ENCODE results near the gene KCND3.

KCND3 gene

GRCh38 chr1:111989531-111990025, at the start of gene KCND3:
Gene KCND3 (minus strand): TSS chr1:111989668.
- FAIRE-seq, result no peak

DNA sequence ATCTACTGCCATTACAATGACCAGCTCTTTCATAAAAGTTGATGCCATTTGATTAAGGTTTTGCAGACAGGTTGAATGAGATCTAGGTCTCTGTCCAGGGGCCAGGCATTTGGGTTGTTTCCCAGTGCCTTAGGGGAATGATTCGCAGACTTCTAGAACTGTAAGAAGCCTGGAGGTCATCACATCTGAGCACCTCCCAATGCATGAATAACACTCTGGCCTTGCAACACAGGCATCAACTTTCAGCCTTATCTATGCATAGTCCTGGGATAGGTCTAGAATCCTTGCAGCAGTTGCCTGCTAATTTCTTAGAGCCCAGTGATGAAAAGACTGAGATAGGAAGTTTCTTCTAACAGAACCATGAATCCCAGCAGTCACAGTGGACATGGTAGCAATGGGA, 44.8 kb upstream of the KCND3 start:
- no peak for FAIRE-seq

DNA sequence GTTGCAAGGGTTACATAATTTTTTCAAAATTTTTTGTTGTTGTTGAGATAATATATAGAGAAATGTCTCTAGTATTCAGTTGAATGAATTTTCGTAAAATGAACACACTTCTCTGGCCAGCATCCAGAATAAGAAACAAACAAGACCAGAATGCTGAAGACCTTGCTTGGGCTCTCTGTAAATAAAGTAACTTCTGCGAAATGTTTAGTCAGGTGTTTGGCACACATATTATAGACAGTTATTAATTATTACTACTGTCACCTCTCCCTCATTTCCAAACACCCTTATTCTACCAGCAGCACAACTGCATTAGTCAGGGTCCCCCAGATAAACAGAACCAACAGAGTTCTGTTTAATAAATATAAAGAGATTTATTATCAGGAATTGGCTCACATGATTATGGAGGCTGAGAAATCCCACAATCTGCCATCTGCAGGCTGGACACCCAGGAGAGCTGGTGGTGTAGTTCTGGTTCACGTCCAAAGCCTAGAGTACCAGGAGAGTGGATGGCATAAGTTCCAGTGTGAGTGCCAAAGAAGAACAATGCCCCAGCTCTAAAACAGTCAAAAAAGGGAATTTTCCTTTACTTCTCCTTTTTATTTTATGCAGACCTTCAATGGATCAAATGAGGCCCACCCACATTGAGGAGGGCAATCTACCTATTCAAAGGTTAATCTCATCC, 44.1 kb upstream of the KCND3 start:
- no peak for FAIRE-seq

- FAIRE-seq, result no peak
Measured at GRCh38 chr1:112030157-112030556, 40.7 kb upstream of the KCND3 start.

- no peak for FAIRE-seq
Measured at GRCh38 chr1:112027696-112028095, 38.2 kb upstream of the KCND3 start.

GRCh38 chr1:112026501-112026900, 37.0 kb upstream of the KCND3 start:
- no peak for FAIRE-seq

DNA sequence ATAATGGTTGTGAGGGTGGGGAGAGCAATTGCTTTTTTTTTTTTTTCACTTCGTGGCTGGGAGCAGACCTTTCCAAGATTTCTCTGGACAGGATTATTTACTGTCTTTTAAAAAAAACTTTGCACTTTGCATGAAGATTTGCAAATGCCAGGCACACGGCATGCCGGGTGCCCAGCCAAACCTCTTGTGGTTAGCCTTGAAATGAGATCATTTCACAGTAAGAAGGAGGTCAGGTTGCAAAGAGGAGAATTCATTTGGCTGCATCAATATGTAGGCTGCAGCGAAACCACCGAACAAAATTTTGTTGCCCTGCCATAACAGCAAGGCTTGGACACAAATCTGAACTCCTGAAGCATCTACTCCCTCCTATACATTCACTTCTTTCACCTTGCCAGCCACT, 36.5 kb upstream of the KCND3 start:
- FAIRE-seq, result no peak

GRCh38 chr1:112021263-112021662, 31.8 kb upstream of the KCND3 start:
- FAIRE-seq, result no peak

GRCh38 chr1:112017183-112017582, 27.7 kb upstream of the KCND3 start:
- no peak for FAIRE-seq

DNA sequence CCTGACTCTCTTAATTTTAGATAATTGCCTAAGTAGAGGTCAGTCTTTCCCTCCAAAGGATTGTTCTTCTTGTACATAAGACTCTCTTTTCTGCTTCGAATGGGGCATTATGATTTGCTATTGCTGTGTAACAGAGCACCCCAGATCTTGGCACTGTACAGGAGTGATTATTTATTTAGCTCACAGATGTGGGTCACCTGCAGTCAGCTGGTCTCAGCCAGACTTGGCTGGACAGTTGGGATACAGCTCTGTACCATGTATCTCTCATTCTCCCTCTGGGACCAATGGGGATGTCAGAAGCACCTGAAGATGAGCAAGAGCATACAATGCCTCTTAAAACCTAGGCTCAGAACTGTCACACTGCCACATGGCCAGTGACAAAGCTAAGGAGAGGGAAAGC, 23.4 kb upstream of the KCND3 start:
- no peak for FAIRE-seq

DNA sequence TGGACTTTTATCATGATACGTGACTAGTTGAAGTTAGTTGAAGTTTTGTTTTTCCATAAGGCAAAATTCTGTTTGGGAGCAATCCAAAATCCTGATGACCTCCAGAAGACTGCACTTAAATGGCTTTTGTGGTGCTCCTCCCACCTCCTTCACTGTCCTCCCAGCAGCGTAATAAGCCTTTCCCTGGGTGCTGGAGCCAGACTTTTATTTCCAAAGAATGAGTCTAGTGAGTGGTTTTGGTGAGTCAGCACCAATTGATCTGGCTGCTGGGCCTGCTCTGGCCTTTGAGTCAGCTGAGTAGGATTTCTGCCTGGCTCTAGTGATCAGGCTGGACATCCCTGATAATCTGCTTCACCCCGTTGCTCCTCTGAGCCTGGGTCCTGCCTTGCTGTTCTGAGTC, 21.7 kb upstream of the KCND3 start:
- no peak for FAIRE-seq

DNA sequence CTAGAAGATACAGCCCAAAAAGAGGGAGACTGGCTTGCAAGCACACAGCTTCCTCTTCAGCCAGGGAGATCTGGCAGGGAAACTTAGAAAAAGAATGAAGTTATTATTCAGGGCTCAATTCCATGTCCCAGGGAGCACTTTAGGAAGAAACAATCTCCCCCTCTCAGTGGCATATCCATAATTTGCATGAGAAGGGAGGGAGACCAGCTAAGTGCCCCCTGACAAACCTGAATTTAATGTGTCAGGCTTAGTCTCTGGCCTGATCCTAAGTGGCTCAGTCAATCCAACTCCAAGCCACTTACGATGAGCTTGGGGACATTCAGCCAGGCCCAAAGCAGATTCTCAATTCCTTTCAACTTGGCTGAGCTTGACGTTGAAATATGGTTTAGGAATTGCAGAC, 17.7 kb upstream of the KCND3 start:
- no peak for FAIRE-seq

GRCh38 chr1:112006416-112007025, 17.1 kb upstream of the KCND3 start:
- no peak for FAIRE-seq

GRCh38 chr1:112004076-112004475, 14.6 kb upstream of the KCND3 start:
- FAIRE-seq, result no peak

- no peak for FAIRE-seq
Measured at GRCh38 chr1:112002514-112002913, 13.0 kb upstream of the KCND3 start.

DNA sequence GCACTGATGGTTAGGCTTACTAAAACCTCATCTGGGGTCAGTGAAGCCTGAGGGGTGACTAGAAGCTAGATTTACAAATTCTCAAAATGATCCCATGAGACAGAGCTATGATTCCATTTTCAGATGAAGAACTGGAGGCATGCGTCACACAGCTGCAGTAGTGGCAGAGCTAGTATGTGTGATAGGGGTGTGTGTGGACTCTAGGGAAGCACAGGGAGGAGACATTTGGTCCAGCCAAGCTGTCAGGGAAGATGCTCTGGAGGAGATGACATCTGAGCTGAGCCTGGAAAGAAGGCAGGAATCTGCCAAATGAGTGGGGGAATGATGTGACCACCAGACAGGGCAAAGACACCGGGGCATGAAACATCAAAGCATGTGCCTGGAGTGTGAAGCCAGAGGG, 12.0 kb upstream of the KCND3 start:
- no peak for FAIRE-seq

- FAIRE-seq, result no peak
Measured at GRCh38 chr1:112000048-112000447, 10.6 kb upstream of the KCND3 start.

DNA sequence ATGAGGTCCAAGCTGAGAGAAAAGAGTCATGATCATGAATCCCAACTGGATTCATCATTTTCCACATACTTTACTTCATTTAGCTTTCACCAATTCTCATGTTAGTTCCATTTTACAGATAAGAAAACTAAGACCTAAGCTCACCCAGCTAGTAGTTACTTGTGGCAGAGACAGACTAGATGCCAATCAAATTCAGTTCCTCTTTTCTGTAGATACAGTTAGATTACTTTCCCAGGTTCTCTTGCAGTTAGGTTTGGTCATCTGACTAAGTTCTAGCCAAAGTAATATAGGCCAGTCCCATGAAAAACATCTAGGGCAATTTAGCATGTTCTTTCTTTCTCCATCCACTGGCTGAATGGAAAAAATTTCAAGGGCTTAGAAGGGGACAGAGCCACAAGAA, 8.9 kb upstream of the KCND3 start:
- FAIRE-seq, result no peak

- no peak for FAIRE-seq
Measured at GRCh38 chr1:111992476-111992875, 3.0 kb upstream of the KCND3 start.

DNA sequence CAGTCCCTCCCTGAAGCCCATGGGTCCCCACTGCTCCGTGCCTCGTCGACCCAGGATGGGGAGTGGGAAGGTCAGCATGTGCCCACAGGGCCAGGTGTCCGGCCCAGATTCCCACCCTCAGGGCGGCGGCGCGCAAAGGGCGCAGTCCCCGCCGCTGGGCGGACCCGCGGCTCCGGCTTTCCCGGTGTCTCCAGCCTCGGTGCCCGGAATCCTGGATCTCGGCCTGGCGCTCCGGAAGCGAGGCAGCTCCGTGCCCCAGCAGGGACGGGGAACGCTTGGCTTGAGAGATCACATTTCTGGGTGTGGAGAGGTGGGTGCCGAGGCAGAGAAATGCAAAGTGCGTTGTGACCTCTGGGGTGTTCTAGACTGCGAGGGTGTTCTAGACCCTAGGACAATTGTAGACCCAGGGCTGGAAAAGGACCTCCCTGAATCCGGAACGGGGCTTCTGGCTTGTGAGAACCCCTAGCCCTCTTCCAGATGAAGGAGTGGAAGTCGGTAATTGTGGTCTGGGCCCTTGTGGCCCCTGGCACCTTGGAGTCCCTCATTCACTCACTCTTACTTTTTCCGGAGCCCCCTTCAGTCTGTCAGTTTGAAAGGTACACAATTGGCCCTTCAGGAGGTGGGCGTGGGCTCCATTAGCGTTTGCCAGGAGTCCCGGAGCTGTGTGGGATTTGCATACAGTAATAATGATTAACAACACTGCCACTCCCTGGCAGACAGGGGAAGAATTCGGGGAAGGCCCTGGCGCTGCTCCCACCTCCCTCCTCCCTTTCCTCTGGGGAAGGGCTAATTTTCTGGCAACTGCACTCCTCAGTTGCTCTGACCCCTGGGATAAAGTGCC, 1.6 kb upstream of the KCND3 start:
- no peak for FAIRE-seq

DNA sequence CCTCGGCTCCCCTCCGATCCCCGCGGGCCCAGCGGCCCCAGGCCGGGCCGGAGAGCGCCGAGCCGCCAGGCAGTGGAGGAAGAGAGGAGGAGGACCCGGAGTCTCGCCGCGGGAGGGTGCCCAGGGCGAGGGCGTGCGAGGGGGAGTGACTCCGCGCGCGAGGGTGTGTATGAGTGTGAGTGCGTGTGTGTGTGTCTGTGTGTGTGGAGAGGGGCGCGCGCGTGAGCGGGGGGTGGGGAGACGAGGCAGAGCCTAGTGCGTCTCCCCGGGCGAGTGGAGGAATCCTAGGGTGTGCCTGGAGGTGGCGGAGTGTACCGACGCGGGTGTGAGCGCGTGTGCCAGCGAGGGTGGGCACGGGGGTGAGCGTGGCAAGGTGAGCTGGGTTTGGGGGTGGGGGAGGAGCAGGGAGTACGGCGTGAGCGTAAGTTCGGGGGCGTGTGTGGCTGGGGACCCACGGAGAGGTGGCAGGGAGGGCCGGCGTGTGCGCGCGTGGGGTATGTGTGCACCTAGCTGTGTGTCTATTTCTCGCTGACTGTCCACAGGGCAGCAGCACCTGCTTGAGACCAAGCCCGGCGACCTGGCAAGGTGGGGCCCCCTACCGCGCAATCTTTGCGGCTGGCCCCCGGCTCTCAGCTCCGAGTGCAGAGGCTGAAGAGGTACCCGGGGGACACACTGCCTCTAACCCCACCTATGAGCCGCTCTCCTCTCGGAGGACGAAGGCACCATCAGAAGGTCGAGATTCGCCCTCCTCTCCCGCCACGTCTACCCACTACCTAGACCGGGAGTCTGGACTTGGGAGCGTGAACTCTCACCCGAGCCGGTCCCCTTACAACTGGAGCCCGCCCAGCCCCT, 784 bp upstream of the KCND3 start:
- FAIRE-seq, result no peak

DNA sequence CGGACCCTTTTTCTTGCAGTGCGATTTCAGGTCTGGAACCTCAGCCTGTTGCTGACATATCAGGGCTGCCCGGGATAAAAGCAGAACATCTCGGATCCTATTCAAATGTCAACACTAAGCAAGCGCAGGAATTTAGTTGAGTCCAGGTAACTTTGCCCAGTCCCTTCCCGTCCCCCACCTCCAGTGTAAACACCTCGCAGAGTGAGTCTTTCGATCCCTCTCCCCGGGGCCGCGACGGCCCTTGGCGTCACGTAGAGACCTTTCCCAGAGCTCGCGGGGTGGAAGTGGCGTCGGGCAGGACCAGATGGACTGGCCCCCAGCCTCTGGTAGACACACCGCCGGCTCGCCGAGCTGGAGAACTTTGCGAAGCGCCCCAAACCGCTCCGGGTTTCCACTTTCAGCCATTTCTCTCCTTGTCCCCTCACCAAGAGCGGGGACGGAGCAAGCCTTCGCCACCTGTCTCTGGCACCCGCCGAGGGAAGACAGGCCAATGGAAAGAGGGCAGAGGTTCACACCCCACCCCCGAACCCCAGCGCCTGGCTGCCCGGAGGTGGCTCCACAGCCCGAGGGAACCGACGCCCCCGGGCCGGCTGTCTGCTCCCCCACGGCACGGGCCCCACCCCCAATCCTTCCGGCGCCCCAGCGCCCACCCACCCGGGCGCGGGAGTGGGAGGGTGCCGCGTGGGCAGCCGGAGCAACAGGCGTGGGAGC, 570 bp downstream of the KCND3 start:
- FAIRE-seq, result no peak
